ENCODE data around the gene MAP6. TPM values are rescaled to one million over a fixed set of nuclear protein-coding genes. Genes with fewer than 3 reads are reported as not detected.

Gene MAP6
- total and polyA plus RNA-seq, 5 donors: 3.8 to 8.9 (median 6.3) TPM

GRCh38 chr11:75651218-75651617 lies 17.6 kb downstream of the MAP6 start:
- Histone ChIP-seq H3K4me1 (ENCODE audit: control insufficient read depth, insufficient read depth, low read length) (no peaks in the 10 kb centered on the region), H3K9me3 (ENCODE audit: control insufficient read depth, low read length) (no peaks in the 10 kb centered on the region), H3K27ac (ENCODE audit: low read length) (no peak overlapping the region), H3K4me3 (ENCODE audit: low read length) (no peak overlapping the region), H3K27me3 (ENCODE audit: control insufficient read depth, insufficient read depth) (no peaks in the 10 kb centered on the region)
- ATAC-seq (peak in 1 of 2 donors; percentile 31), DNase-seq (no peak)
- intact Hi-C loops (cut with DNase I): no loop called here
- WGBS: 72% methylated on average over 4 of the region's 4 CpGs

DNA sequence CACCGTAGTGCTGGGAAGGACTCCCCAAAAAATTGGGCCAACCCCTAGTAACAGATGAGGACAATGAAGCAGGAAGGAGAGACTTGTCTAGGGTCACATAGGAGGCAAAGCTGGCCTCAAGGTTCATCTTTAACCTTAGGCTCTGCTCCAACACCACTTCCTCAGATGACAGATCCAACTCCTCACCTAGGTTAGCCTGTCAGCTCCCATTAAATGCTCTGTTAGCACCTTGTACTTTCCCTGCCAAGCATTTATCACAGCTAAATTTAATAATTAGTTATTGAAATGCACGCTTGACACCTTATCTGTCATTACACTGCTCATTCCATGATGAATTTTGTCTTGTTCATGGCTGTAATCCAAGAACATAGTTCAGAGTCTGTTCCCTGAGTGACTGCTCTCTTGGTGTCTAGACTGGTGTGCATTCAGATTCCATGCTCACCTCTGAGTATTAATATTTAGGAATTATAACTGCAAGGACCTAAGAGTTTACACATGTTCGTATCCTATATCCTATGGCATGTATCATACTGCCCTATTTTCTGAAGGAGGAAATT lies 18.6 kb downstream of the MAP6 start:
- Histone ChIP-seq H3K4me1 (ENCODE audit: control insufficient read depth, insufficient read depth, low read length) (no peaks in the 10 kb centered on the region), H3K27ac (ENCODE audit: low read length) (no peak overlapping the region), H3K4me3 (ENCODE audit: low read length) (no peak overlapping the region), H3K27me3 (ENCODE audit: control insufficient read depth, insufficient read depth) (no peaks in the 10 kb centered on the region), H3K9me3 (ENCODE audit: control insufficient read depth, low read length) (no peaks in the 10 kb centered on the region)
- DNase-seq (no peak), ATAC-seq (no peak)
- intact Hi-C loops (cut with DNase I): no loop called here
- WGBS: 89% methylated on average over 3 of the region's 3 CpGs

DNA sequence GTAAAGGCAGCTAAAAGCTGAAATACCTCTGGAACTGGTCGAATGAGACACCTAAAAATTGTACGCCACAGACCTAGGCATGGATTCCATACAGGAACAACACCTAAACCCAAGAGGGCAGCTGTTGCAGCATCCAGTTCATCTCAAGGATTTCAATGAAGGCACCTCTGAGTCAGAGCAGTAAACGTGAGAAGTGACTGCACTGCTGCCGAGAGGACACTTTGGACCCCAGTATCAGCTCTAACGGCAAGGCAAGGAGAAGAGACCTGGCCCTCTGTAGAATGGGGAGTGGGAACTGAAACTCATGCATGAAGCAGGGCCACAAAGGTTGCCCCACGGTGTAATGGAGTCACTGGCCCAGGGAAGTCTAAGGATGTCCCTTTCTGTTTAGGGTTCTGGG lies 23.9 kb downstream of the MAP6 start:
- ATAC-seq (no peak), DNase-seq (no peak)
- intact Hi-C loops (cut with DNase I): no loop called here
- 84% methylated on average over 6 of the region's 6 CpGs for WGBS
- no peak overlapping the region for H3K4me3 ChIP-seq (ENCODE audit: low read length)
- H3K27ac ChIP-seq (ENCODE audit: low read length): no peak overlapping the region
- peaks cover 2% of the 10 kb centered on the region for H3K4me1 ChIP-seq (ENCODE audit: control insufficient read depth, insufficient read depth, low read length)
- no peaks in the 10 kb centered on the region for H3K27me3 ChIP-seq (ENCODE audit: control insufficient read depth, insufficient read depth)
- H3K9me3 ChIP-seq (ENCODE audit: control insufficient read depth, low read length): no peaks in the 10 kb centered on the region

DNA sequence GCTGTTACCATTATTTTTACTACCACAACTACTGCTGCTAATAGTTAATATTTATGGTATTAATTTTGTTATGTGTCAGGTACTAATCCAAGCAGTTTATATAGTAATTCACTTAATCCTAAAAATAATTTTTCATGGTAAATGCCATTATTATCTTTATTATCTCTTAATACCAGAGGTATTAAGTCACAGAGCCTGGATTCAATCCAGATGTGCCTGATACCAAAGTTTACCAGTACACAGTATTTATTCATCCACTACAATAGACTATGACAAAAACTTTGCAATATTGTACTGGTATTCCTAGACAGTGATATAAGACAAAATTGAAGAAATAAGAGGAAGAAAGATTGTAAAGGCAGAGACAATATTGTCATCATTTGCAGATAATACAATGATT lies 24.5 kb downstream of the MAP6 start:
- Histone ChIP-seq H3K4me1 (ENCODE audit: control insufficient read depth, insufficient read depth, low read length) (peaks cover 2% of the 10 kb centered on the region), H3K27me3 (ENCODE audit: control insufficient read depth, insufficient read depth) (no peaks in the 10 kb centered on the region), H3K9me3 (ENCODE audit: control insufficient read depth, low read length) (no peaks in the 10 kb centered on the region), H3K27ac (ENCODE audit: low read length) (no peak overlapping the region), H3K4me3 (ENCODE audit: low read length) (no peak overlapping the region)
- ATAC-seq (no peak), DNase-seq (no peak)
- intact Hi-C loops (cut with DNase I): no loop called here

GRCh38 chr11:75642402-75643113 lies 26.3 kb downstream of the MAP6 start:
- Histone ChIP-seq H3K27ac (ENCODE audit: low read length) (no peak overlapping the region), H3K9me3 (ENCODE audit: control insufficient read depth, low read length) (no peaks in the 10 kb centered on the region), H3K4me3 (ENCODE audit: low read length) (no peak overlapping the region), H3K27me3 (ENCODE audit: control insufficient read depth, insufficient read depth) (no peaks in the 10 kb centered on the region), H3K4me1 (ENCODE audit: control insufficient read depth, insufficient read depth, low read length) (peaks cover 2% of the 10 kb centered on the region)
- WGBS: 84% methylated on average over 2 of the region's 2 CpGs
- intact Hi-C loops (cut with DNase I): no loop called here
- DNase-seq (no peak), ATAC-seq (no peak)

- DNase-seq (peak; percentile 83 to 94 (median 94)), ATAC-seq (peak; percentile 96 to 97)
- Histone ChIP-seq H3K27ac (ENCODE audit: low read length) (no peak overlapping the region), H3K9me3 (ENCODE audit: control insufficient read depth, low read length) (no peaks in the 10 kb centered on the region), H3K4me1 (ENCODE audit: control insufficient read depth, insufficient read depth, low read length) (peaks cover 2% of the 10 kb centered on the region), H3K27me3 (ENCODE audit: control insufficient read depth, insufficient read depth) (no peaks in the 10 kb centered on the region), H3K4me3 (ENCODE audit: low read length) (no peak overlapping the region)
- intact Hi-C loops (cut with DNase I): no loop called here
- 10% methylated on average over 4 of the region's 4 CpGs for WGBS
These were observed 29.1 kb downstream of the MAP6 start for GRCh38 chr11:75639762-75640181.

GRCh38 chr11:75637998-75638397 lies 30.8 kb downstream of the MAP6 start:
- ATAC-seq (no peak), DNase-seq (no peak)
- 98% methylated on average over 1 of the region's 1 CpG for WGBS
- Histone ChIP-seq H3K9me3 (ENCODE audit: control insufficient read depth, low read length) (no peaks in the 10 kb centered on the region), H3K27me3 (ENCODE audit: control insufficient read depth, insufficient read depth) (no peaks in the 10 kb centered on the region), H3K4me1 (ENCODE audit: control insufficient read depth, insufficient read depth, low read length) (peaks cover 2% of the 10 kb centered on the region), H3K27ac (ENCODE audit: low read length) (no peak overlapping the region), H3K4me3 (ENCODE audit: low read length) (no peak overlapping the region)
- intact Hi-C loops (cut with DNase I): no loop called here

GRCh38 chr11:75635066-75635862 lies 33.6 kb downstream of the MAP6 start:
- intact Hi-C loops (cut with DNase I): no loop called here
- DNase-seq: peak; percentile 39 to 66 (median 65)
- Histone ChIP-seq H3K27ac (ENCODE audit: low read length) (peak overlapping the region; percentile 58), H3K27me3 (ENCODE audit: control insufficient read depth, insufficient read depth) (no peaks in the 10 kb centered on the region), H3K4me3 (ENCODE audit: low read length) (no peak overlapping the region), H3K4me1 (ENCODE audit: control insufficient read depth, insufficient read depth, low read length) (peaks cover 2% of the 10 kb centered on the region), H3K9me3 (ENCODE audit: control insufficient read depth, low read length) (no peaks in the 10 kb centered on the region)
- WGBS: 30% methylated on average over 16 of the region's 16 CpGs
- ATAC-seq: peak; percentile 10 to 20

DNA sequence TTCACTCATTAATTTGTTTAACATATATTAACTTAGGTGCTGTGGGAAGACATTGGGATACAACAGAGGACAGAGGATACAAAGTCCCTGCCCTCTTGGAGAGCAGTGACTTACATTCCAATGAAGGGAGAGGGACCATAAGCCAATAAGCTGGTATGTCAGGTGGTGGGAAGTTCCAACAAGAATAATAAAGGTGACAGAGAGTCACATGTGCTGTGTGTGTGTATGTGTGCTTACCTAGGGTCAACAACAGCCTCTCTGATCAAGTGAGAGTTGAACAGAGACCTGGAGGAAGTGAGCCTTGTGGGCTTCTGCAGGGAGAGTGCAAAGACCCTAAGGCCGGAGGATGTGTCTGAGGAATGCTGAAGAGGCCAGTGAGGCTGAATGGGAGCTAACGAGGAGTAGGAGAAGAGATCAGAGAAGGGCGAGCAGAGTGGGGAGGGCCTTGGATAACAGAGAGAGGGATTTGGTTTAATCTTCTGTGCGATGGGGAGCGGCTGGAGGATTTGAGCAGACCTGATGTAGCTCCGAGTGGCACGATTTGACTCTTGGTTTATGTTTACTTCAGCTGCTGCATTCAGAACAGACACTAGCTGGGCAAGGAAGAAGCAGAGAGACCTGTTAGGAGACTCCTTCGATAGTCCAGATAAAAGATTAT lies 35.3 kb downstream of the MAP6 start:
- no peak for ATAC-seq
- no peak overlapping the region for H3K27ac ChIP-seq (ENCODE audit: low read length)

GRCh38 chr11:75632962-75633361 lies 35.9 kb downstream of the MAP6 start:
- WGBS: 97% methylated on average over 2 of the region's 2 CpGs
- H3K4me3 ChIP-seq (ENCODE audit: low read length): no peak overlapping the region
- H3K27me3 ChIP-seq (ENCODE audit: control insufficient read depth, insufficient read depth): no peaks in the 10 kb centered on the region
- no peak overlapping the region for H3K27ac ChIP-seq (ENCODE audit: low read length)
- DNase-seq (no peak), ATAC-seq (no peak)
- intact Hi-C loops (cut with DNase I): no loop called here
- H3K4me1 ChIP-seq (ENCODE audit: control insufficient read depth, insufficient read depth, low read length): no peaks in the 10 kb centered on the region
- H3K9me3 ChIP-seq (ENCODE audit: control insufficient read depth, low read length): no peaks in the 10 kb centered on the region

More for the DNA sequence above, 35.3 kb downstream of the MAP6 start:
- 88% methylated on average over 8 of the region's 8 CpGs for WGBS
- no peak for DNase-seq
- Histone ChIP-seq H3K4me3 (ENCODE audit: low read length) (no peak overlapping the region), H3K27me3 (ENCODE audit: control insufficient read depth, insufficient read depth) (no peaks in the 10 kb centered on the region), H3K4me1 (ENCODE audit: control insufficient read depth, insufficient read depth, low read length) (no peaks in the 10 kb centered on the region), H3K9me3 (ENCODE audit: control insufficient read depth, low read length) (no peaks in the 10 kb centered on the region)
- intact Hi-C loops (cut with DNase I): no loop called here

DNA sequence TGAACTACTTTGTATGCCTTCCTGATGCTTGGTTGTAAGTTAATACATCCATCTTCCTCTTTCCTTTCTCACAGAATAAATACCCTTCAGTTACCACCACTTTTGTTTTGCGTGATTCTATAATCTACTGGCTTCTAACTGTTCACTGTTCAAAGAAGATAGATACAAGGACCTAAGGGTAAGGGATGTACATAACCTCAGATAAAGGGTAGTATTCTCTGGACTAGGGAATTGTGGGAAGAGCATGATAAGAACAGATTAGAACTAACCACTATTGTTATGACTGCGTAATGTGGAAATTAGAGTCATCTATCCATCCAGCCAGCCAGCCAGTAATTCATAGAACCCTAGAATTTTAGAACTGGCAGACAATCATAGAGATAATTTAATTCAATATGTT lies 36.4 kb downstream of the MAP6 start:
- H3K4me3 ChIP-seq (ENCODE audit: low read length): no peak overlapping the region
- no peaks in the 10 kb centered on the region for H3K27me3 ChIP-seq (ENCODE audit: control insufficient read depth, insufficient read depth)
- ATAC-seq (no peak), DNase-seq (no peak)
- WGBS: 96% methylated on average over 2 of the region's 2 CpGs
- no peak overlapping the region for H3K27ac ChIP-seq (ENCODE audit: low read length)
- no peaks in the 10 kb centered on the region for H3K9me3 ChIP-seq (ENCODE audit: control insufficient read depth, low read length)
- no peaks in the 10 kb centered on the region for H3K4me1 ChIP-seq (ENCODE audit: control insufficient read depth, insufficient read depth, low read length)
- intact Hi-C loops (cut with DNase I): no loop called here
